Suprapubic skin (tissue), 4 donors: Measurements from ENCODE around the gene RIPOR2.

Experiments
- CTCF ChIP-seq, 2 donors: fragments of 200-600 bp in 1 of 2; fragments of 450-650 bp in 1 of 2; sonication (generic) in 1 of 2; IDR thresholded peaks; one replicate each; pipeline ENCODE4 v1.5.1; 2016 to 2019; ENCODE audit warnings: antibody characterized with exemption in 2 of 2, mild to moderate bottlenecking in 1 of 2, moderate library complexity in 1 of 2
- EP300 ChIP-seq: sonication (generic); formaldehyde crosslinking; IDR thresholded peaks from one replicate; pipeline ENCODE4 v1.6.1; 2017; ENCODE audit warnings: antibody characterized with exemption
- POLR2A ChIP-seq, 2 donors: fragments of 450-650 bp; IDR thresholded peaks; one replicate each; pipeline ENCODE4 v1.6.1; 2017; ENCODE audit warnings: antibody characterized with exemption in 2 of 2, mild to moderate bottlenecking in 2 of 2, moderate library complexity in 2 of 2
- POLR2AphosphoS5 ChIP-seq, 3 donors: sonication (generic); formaldehyde crosslinking; IDR thresholded peaks; one replicate each; pipeline ENCODE4 v1.6.1; 2017; ENCODE audit warnings: antibody characterized with exemption in 3 of 3

GRCh38 chr6:24982231-24982630, 46.5 kb upstream of the RIPOR2 start:
- TF ChIP-seq POLR2A (IDR thresholded peaks at IDR 0.05) (no peak), CTCF (IDR thresholded peaks at IDR 0.05) (no peak), EP300 (no peak), POLR2AphosphoS5 (IDR thresholded peaks at IDR 0.05) (no peak)
